Choroid plexus epithelial cell (primary cell): Measurements from ENCODE around the gene RIPOR1.
"Not testable (repeated sequence)": the region's sequence is repeated elsewhere in the genome, so short reads cannot be mapped to it uniquely, and the experiment has no call there.

Source experiments
- DNase-seq: peaks from one replicate; pipeline ENCODE4 v3.0.0-alpha.2; 2010; ENCODE audit warnings: low read depth
- H3K4me3 ChIP-seq: 2 replicates; pipeline ENCODE4 v1.5.1; 2011; ENCODE audit warnings: low read depth, mild to moderate bottlenecking, control low read depth, low read length, moderate library complexity
- TF ChIP-seq, protein P1 (sequence below): conservative IDR thresholded peaks from 2 replicates; pipeline ENCODE4 v1.5.1; 2011; ENCODE audit warnings: low read depth, mild to moderate bottlenecking, control low read depth, inconsistent platforms, low read length, moderate library complexity

RIPOR1 gene

GRCh38 chr16:67486805-67487204 lies 41.8 kb upstream of the RIPOR1 start:
- no peak overlapping the region for H3K4me3 ChIP-seq
- peak; percentile 28 for DNase-seq
- TF ChIP-seq, protein P1, sequence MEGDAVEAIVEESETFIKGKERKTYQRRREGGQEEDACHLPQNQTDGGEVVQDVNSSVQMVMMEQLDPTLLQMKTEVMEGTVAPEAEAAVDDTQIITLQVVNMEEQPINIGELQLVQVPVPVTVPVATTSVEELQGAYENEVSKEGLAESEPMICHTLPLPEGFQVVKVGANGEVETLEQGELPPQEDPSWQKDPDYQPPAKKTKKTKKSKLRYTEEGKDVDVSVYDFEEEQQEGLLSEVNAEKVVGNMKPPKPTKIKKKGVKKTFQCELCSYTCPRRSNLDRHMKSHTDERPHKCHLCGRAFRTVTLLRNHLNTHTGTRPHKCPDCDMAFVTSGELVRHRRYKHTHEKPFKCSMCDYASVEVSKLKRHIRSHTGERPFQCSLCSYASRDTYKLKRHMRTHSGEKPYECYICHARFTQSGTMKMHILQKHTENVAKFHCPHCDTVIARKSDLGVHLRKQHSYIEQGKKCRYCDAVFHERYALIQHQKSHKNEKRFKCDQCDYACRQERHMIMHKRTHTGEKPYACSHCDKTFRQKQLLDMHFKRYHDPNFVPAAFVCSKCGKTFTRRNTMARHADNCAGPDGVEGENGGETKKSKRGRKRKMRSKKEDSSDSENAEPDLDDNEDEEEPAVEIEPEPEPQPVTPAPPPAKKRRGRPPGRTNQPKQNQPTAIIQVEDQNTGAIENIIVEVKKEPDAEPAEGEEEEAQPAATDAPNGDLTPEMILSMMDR, result no peak

DNA sequence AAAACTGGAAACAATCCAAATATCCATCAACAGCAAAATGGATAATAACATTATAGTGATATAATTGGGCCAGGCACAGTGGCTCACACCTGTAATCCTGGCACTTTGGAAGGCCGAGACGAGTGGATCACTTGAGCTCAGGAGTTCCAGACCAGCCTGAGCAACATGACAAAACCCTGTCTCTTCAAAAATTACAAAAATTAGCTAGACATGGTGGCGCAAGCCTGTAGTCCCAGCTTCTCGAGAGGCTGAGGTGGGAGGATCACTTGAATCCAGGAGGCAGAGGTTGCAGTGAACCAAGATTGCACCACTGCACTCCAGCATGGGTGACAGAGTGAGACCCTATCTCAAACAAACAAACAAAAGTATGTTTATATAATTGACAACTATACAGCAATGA lies 41.1 kb upstream of the RIPOR1 start:
- DNase-seq, H3K4me3 ChIP-seq: not testable (repeated sequence)

- TF ChIP-seq, protein P1, result no peak
- H3K4me3 ChIP-seq, result no peak overlapping the region
- DNase-seq, result no peak
Observed at GRCh38 chr16:67489401-67490083, 39.1 kb upstream of the RIPOR1 start.

- TF ChIP-seq, protein P1, result no peak
- no peak overlapping the region for H3K4me3 ChIP-seq
- no peak for DNase-seq
Observed at GRCh38 chr16:67490335-67491096, 38.1 kb upstream of the RIPOR1 start.

- no peak for DNase-seq
- TF ChIP-seq, protein P1, result no peak
- H3K4me3 ChIP-seq, result no peak overlapping the region
Observed at GRCh38 chr16:67499106-67499505, 29.5 kb upstream of the RIPOR1 start.

GRCh38 chr16:67504031-67505021 lies 24.3 kb upstream of the RIPOR1 start:
- TF ChIP-seq, protein P1, result no peak
- no peak for DNase-seq
- no peak overlapping the region for H3K4me3 ChIP-seq

DNA sequence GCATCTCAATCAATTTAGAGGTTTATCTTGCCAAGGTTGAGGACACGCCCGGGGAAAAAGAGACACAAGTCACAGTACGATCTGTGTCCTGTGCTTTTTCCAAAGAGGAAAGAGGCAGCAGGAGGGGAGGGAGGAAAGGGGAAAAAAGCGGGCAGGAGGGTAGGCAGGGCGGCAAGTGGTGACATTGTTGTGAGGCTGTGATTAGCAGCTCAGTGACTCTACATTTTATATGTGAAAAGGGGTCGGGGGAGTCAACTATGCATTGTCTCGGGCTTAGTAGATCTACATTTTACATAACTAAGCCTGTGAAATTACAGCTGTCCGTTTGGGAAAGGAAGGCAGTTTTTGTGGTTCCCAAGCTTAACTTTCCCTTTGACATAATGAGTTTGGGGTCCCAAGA lies 22.2 kb upstream of the RIPOR1 start:
- TF ChIP-seq, protein P1, result no peak
- DNase-seq, result no peak
- no peak overlapping the region for H3K4me3 ChIP-seq
